HG02610 (cell line): Measurements from ENCODE around the gene PRKCE.

Experiments
- ATAC-seq: cut with Tn5 transposase; IDR thresholded peaks from one replicate; pipeline ENCODE4 v1.9.1; 2021; ENCODE audit warnings: mild to moderate bottlenecking, moderate library complexity; ENCODE audit not compliant: unreplicated experiment

Gene PRKCE

DNA sequence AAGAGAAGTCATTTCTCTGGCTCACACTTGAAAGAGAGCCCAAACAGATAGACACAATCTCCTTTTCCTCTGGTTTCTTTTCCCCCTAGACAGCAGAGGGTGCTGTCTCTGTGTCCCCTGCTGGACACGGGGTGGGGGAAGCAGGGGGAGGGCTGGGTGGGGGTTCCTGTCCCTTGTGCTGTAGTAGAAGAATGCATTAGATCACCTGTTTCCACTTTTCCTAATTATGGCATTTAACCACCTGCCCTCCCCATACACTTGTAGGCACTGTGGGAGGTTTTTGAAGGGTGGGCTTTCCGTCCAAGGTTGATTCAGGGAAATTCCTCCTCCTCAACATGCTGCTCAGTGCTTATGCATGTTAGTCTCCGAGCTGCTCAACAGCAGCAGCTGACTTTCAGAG is 439.5 kb downstream of the PRKCE start:
- no peak for ATAC-seq

DNA sequence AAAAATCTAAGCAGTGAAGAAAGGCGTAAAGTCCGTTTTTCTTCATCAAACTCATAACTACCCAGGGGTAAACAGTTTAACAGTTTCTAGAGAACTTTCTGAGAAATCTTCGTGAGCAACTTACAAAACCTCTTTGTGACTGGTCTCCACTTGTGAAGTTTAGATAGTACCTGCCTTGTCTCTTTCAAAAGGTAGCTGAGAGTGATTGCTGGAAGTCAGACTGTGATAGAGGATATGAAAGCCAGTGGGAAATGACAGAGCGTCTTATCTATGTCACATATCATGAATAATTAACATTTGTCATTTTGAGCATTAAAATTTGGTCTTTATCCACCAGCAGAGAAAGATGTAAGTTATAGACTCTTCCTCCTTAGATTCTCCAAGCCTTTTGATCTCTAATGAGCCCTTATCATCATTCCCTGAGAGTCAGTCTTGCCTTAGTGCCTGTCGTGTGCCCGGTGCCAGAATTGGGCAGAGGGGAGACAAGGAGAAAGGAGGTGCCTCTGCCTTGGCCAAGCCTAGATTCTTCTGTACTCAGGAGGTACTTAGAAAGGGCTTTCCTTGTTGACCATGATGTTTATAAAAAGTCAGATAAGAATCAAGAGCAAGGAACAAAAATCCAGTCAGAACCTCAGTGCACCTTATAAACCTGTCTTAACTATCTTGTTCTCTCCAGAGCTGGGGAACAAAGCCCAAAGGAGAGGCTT is 440.6 kb downstream of the PRKCE start:
- no peak for ATAC-seq

- no peak for ATAC-seq
These were observed 443.2 kb downstream of the PRKCE start for GRCh38 chr2:46094689-46095088.

GRCh38 chr2:46095830-46096229 is 444.4 kb downstream of the PRKCE start:
- no peak for ATAC-seq

DNA sequence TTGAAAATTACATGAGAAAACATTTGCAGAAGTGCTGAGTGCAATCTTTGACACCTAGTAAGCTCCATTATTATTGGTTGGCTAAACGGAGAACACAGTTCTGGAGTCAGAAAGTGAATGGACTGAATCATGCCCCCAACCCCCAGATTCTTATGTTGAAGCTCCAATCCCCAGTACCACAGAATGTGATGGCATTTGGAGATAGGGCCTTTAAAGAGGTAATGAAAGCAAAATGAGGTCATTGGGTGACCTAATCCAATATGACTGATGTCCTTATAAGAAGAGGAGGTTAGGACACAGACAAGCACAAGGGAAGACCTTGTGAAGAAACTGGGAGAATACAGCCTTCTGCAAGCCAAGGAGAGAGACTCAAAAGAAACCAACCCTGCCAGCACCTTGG is 444.8 kb downstream of the PRKCE start:
- ATAC-seq = no peak

DNA sequence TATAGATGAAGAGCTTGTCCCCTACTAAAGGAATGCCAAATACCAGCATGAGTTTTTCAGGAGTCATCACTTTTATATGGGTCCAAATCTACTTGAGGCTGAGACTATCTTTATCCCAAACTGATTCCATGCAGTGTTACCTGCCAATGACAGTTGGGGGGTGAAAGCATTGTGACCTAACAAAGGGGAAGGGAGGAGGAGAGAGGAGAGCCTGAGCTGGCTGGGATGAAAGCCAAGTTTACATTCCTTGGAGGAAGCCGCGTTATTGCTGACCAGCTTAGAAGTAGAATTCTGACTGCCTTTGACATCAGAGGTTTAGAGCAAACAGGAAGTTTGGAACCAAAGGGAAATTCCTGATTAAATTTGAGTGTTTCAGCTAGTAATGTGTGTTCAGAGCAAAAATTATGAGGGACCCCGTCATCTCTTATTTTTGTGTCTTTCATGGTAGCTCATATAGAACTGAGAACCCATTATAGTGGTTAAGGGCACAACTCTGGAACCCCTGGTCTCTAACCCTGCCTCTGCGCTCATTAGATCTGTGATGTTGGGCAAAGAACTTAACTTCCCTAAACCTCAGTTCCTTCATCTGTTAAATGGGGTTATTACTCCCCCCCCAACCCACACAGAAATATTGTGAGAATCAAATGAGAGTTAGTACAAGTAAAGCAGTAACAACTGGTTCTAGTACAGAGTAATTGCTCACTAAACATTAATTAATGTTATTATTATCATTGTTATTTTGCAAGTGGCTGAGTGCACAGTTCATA is 446.4 kb downstream of the PRKCE start:
- no peak for ATAC-seq

- ATAC-seq = no peak
These were observed 447.2 kb downstream of the PRKCE start for GRCh38 chr2:46098621-46099062.

DNA sequence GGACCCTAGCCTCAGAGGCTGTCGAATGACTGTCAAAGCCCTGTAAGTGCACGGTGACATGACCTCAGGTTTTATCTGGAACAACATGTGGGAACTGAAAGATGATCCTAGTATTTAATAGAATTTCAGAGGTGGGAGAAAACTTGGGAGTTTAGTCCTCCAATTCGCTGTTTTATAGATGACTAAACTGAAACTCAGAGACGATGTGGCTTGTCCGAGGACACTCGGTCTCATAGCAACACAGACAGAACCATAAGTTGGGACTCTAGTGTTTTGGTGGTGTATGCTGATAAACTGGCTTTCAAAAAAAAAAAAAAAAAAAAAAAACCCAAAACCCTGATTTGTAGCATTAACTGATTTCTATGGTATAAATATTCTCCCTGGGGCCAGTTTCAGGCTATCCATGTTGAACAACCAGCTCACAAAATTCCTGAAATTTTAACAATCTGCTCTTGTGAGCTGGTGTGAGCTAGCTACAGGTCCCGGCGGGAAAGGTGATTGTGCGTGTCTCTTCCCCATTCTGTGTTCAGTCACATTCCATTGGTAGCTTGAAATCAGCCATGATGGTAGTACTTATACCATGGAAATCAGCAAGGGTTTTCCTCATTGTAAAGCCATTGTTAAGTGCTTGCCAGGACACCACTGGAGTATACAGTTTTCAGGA is 450.2 kb downstream of the PRKCE start:
- ATAC-seq = no peak

- no peak for ATAC-seq
These were observed 455.2 kb downstream of the PRKCE start for GRCh38 chr2:46106690-46107089.

- ATAC-seq = no peak
These were observed 463.5 kb downstream of the PRKCE start for GRCh38 chr2:46114996-46115395.

DNA sequence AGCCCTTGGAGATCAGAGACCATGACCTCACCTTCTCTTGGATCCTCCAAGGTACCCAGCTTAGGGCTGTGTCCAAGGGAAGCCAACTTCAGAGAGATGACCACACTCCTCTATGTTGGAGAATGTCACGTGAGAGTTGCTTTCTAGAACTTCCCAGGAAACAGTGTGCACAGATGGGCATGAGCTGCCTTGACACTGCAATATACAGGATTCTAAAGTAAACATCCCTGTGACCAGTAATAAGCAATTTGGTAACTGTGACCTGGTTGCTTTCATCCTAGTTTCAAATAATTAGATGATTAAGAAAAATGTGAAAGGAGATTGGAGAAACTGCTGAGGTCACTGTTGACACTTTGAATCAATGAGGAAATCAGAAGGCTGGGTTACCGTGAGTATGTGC is 464.7 kb downstream of the PRKCE start:
- ATAC-seq = no peak

- no peak for ATAC-seq
These were observed 465.1 kb downstream of the PRKCE start for GRCh38 chr2:46116553-46116991.

DNA sequence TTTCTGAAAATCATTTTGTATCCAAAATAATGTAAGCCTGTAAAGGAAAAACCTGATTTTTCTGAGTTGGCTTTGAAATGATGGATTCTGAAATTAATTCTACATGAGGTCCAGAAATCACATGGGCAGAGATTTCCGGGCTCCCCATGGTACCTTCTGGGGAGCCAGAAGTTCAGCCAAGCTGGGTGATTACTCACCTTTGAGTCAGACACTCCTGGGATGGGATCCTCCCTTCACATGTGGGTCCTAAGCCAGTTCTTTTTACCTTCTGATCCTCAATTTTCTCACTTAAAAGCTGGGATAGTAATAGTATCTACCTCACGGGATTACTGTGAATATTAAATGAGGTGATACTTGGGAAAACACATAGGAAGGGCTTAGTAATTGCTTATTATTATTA is 465.9 kb downstream of the PRKCE start:
- no peak for ATAC-seq

- no peak for ATAC-seq
These were observed 466.5 kb downstream of the PRKCE start for GRCh38 chr2:46117994-46118393.

GRCh38 chr2:46118656-46119371 is 467.3 kb downstream of the PRKCE start:
- no peak for ATAC-seq

DNA sequence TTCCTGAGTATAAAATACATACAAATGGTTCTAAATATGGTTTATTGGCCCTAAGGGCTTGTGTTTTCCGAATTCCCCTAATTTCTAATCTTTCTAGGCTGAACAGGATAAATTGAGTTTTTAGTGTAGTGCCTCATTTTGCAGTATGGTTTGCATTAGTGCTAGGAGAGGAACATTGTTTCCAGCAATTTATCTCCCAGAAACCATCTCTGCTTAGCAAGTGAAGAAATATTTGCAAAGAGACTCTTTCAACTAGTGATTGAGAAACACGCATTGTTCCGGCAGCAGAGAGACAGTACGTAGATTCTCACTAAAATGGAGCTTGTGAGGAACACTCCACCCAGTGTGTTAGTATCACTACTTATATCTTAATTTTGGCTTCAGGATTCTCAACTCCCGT is 468.0 kb downstream of the PRKCE start:
- ATAC-seq = no peak

GRCh38 chr2:46120792-46121555 is 469.5 kb downstream of the PRKCE start:
- ATAC-seq = no peak

DNA sequence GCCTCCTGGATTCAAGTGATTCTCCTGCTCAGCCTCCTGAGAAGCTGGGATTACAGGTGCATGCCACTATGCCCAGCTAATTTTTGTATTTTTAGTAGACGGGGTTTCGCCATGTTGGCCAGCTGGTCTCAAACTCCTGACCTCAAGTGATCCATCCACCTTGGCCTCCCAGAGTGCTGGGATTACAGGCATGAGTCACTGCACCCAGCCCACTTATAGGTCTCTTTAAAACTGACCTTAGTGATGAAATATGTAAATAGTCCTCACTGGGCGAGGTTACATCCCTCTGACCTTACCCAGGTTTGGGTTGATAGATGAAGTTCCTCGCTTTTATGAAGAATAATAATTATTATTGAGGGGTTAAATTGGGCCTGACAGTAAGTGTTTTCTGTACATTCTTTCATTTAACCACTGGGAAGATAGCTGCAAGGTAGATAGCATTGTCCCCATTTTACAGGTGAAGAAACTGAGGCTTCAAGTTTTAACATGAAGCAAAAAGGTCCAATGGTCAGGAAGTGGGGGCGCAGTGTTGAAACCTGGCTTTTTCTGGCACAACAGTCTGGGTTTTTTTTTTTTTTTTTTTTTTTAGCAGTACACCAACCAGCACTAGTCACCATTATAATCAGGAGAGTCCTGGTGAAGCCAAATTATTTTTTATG is 471.0 kb downstream of the PRKCE start:
- no peak for ATAC-seq

DNA sequence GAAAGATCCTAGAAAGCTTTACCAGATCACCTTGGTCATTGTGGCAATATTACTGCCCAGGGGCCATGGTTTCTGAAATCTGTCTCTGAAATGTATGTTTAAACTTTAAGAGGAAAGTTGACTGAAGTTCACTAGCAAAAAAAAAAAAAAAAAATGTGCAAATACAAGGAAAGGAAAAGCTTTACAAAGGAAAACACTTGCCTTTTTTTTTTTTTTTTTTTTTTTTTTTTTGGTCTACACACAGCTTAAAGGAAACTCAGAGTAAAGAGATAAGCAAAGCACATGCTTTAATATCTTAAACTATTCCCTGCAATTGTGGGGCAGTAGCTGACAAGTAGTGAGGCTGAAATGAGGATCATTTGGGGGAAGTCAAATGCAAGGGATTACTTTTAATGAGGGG is 471.5 kb downstream of the PRKCE start:
- no peak for ATAC-seq

- ATAC-seq = no peak
These were observed 474.3 kb downstream of the PRKCE start for GRCh38 chr2:46125798-46126197.
